Ovary (tissue), 3 donors: Measurements from ENCODE around the gene TSHZ2.

ENCODE experiments used
- CTCF ChIP-seq, 3 donors: fragments of 450-650 bp in 2 of 3; fragments of 200-600 bp in 1 of 3; IDR thresholded peaks; one replicate each; pipeline versions ENCODE4 v1.5.1 to v1.8.0; 2016 to 2022; ENCODE audit warnings: antibody characterized with exemption in 3 of 3, mild to moderate bottlenecking in 1 of 3
- EP300 ChIP-seq: sonication (generic); formaldehyde crosslinking; IDR thresholded peaks from one replicate; pipeline ENCODE4 v1.6.1; 2017; ENCODE audit warnings: antibody characterized with exemption
- POLR2A ChIP-seq: fragments of 450-650 bp; IDR thresholded peaks from one replicate; pipeline ENCODE4 v1.6.1; 2017; ENCODE audit warnings: antibody characterized with exemption, mild to moderate bottlenecking, moderate library complexity
- donor health status: DM: no; HTN: no; CAD: no.

DNA sequence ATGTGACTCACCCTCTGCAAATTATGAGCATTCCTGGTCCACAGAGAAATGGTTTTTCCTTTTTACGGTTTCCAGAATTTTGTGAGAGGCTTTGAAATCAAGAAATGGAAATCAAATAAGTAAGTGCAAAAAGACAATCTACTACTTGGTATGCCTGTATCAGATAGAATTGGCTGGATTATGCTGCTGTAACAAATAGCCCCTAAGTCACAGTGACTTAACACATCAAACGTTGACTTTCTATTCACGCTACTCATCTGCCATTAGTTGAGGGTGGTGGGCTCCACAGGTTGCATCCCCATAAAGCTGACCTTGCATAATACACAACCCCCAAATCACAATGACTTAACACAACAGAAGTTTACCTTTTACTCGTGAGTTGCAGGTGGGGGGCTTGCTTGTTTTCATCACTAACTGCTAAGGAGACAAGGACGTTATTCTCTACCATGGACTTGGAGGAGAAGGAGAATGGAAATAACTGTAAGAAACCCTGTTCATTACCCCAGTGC, 44.4 kb downstream of the TSHZ2 start:
- no peak for TF ChIP-seq CTCF (IDR thresholded peaks at IDR 0.05)
- no peak for TF ChIP-seq POLR2A
- TF ChIP-seq EP300: no peak
